Adipocyte (in vitro differentiated cells): Measurements from ENCODE around the gene EIF2S2.
"Not testable (repeated sequence)": the region's sequence is repeated elsewhere in the genome, so short reads cannot be mapped to it uniquely, and the experiment has no call there.

Experiments
- DNase-seq: peaks from one replicate; pipeline ENCODE4 v3.0.0-alpha.2; 2015; ENCODE audit warnings: low read depth
- H3K27me3 ChIP-seq: replicated peaks from 2 replicates; pipeline ENCODE4 v1.7.0; 2013; ENCODE audit warnings: mild to moderate bottlenecking, low read length, moderate library complexity; ENCODE audit not compliant: control insufficient read depth, insufficient read depth
- H3K36me3 ChIP-seq: 2 replicates; pipeline ENCODE4 v1.7.0; 2013; ENCODE audit warnings: low read length, mild to moderate bottlenecking, moderate library complexity; ENCODE audit not compliant: control insufficient read depth, insufficient read depth, severe bottlenecking
- H3K4me1 ChIP-seq: 2 replicates; pipeline ENCODE4 v1.7.0; 2013; ENCODE audit warnings: mild to moderate bottlenecking, low read length, moderate library complexity; ENCODE audit not compliant: control insufficient read depth, insufficient read depth
- H3K4me3 ChIP-seq: 2 replicates; pipeline ENCODE4 v1.7.0; 2013; ENCODE audit warnings: mild to moderate bottlenecking, low read length, moderate library complexity
- H3K9ac ChIP-seq: 2 replicates; pipeline ENCODE4 v1.7.0; 2013; ENCODE audit warnings: mild to moderate bottlenecking, low read length, moderate library complexity
- H3K9me3 ChIP-seq: 2 replicates; pipeline ENCODE4 v1.7.0; 2013; ENCODE audit warnings: mild to moderate bottlenecking, low read length, moderate library complexity; ENCODE audit not compliant: control insufficient read depth

Gene EIF2S2

DNA sequence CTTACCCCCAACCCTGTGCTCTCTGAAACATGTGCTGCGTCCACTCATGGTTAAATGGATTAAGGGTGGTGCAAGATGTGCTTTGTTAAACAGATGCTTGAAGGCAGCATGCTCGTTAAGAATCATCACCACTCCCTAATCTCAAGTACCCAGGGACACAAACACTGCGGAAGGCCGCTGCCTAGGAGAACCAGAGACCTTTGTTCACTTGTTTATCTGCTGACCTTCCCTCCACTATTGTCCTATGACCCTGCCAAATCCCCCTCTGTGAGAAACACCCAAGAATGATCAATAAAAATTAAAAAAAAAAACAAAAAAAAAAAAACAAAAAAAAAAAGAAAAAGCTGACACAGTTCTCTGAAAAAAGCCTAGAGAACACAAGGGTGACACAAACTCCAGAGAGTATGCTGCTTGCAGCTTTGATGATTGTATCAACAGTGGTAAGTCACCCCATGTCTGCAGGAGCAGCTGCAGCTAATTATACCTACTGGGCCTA lies 21.4 kb upstream of the EIF2S2 start:
- H3K9me3 ChIP-seq, H3K9ac ChIP-seq, DNase-seq, H3K36me3 ChIP-seq, H3K27me3 ChIP-seq, H3K4me3 ChIP-seq: not testable (repeated sequence)
- H3K4me1 ChIP-seq = peaks cover 12% of the 10 kb centered on the region

DNA sequence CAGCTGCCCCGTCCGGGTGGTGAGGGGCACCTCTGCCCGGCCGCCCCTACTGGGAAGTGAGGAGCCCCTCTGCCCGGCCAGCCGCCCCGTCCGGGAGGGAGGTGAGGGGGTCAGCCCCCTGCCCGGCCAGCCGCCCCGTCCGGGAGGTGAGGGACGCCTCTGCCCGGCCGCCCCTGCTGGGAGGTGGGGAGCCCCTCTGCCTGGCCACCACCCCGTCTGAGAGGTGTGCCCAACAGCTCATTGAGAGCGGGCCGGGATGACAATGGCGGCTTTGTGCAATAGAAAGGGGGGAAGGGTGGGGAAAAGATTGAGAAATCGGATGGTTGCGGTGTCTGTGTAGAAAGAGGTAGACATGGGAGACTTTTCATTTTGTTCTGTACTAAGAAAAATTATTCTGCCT lies 20.9 kb upstream of the EIF2S2 start:
- not testable (repeated sequence) for H3K9ac ChIP-seq, H3K4me3 ChIP-seq, DNase-seq, H3K27me3 ChIP-seq, H3K36me3 ChIP-seq, H3K9me3 ChIP-seq
- peaks cover 12% of the 10 kb centered on the region for H3K4me1 ChIP-seq

DNA sequence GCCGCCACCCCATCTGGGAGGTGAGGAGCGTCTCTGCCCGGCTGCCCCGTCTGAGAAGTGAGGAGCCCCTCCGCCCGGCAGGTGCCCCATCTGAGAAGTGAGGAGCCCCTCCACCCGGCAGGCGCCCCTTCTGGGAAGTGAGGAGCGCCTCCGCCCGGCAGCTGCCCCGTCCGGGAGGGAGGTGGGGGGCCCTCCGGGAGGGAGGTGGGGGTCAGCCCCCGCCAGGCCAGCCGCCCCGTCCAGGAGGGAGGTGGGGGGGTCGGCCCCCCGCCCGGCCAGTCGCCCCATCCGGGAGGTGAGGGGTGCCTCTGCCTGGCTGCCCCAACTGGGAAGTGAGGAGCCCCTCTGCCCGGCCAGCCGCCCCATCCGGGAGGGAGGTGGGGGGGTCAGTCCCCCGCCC lies 20.4 kb upstream of the EIF2S2 start:
- H3K4me3 ChIP-seq, H3K27me3 ChIP-seq, H3K9ac ChIP-seq, DNase-seq, H3K36me3 ChIP-seq, H3K9me3 ChIP-seq: not testable (repeated sequence)
- peaks cover 12% of the 10 kb centered on the region for H3K4me1 ChIP-seq

DNA sequence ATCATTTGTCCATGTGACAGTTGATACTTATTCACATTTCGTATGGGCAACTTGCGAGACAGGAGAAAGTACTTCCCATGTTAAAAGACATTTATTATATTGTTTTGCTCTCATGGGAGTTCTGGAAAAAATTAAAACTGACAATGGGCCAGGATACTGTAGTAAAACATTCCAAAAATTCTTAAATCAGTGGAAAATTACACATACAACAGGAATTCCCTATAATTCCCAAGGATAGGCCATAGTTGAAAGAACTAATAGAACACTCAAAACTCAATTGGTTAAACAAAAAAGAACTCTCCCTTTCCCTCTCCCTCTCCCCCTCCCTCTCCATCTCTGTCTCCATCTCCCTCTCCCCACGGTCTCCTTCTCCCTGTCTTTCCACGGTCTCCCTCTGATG lies 19.4 kb upstream of the EIF2S2 start:
- no peak for DNase-seq
- Histone ChIP-seq H3K9me3 (no peaks in the 10 kb centered on the region), H3K4me1 (peaks cover 12% of the 10 kb centered on the region), H3K9ac (peak overlapping the region; percentile 42), H3K36me3 (no peaks in the 10 kb centered on the region), H3K27me3 (no peaks in the 10 kb centered on the region), H3K4me3 (peak overlapping the region; percentile 44)

DNA sequence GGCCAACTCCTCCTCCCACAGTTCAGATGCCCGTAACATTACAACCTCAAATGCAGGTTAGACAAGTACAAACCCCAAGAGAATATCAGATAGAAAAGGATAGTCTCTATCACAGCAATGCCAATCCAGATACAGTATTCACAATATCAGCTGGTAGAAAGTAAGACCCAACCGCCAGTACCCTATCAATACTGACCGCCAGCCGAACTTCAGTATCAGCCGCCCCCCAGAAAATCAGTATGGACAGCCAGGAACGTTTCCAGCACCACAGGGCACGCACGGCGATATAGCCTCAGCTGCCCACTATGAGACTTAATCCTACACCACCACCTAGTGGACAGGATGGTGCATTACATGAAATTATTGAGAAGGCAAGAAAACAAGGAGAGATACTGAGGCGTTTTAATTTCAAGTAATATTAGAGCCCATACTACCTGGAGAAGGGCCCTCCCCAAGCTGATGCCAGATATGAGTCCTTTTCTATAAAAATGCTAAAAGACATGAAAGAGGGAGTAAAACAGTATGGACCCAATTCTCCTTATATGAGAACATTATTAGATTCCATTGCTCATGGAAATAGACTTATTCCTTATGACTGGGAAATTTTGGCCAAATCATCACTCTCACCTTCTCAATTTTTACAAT lies 17.6 kb upstream of the EIF2S2 start:
- Histone ChIP-seq H3K27me3 (no peaks in the 10 kb centered on the region), H3K36me3 (no peaks in the 10 kb centered on the region), H3K9me3 (no peaks in the 10 kb centered on the region), H3K9ac (no peak overlapping the region), H3K4me3 (peak overlapping the region; percentile 1), H3K4me1 (peaks cover 12% of the 10 kb centered on the region)
- peak; percentile 94 for DNase-seq

DNA sequence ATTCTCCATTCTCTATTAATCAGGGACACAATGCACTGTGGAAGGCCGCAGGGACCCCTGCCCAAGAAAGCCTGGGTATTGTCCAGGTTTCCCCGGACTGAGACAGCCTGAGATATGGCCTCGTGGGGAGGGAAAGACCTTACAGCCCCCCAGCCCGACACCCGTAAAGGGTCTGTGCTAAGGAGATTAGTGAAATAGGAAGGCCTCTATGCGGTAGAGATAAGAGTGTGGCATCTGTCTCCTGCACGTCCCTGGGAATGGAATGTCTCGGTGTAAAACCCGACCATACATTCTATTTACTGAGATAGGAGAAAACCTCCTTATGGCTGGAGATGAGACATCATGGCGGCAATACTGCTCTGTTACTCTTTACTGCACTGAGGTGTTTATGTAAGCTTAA lies 15.7 kb upstream of the EIF2S2 start:
- H3K27me3 ChIP-seq = no peaks in the 10 kb centered on the region
- no peak for DNase-seq
- no peaks in the 10 kb centered on the region for H3K9me3 ChIP-seq
- peaks cover 12% of the 10 kb centered on the region for H3K4me1 ChIP-seq
- H3K4me3 ChIP-seq = no peak overlapping the region
- no peaks in the 10 kb centered on the region for H3K36me3 ChIP-seq
- H3K9ac ChIP-seq = no peak overlapping the region

DNA sequence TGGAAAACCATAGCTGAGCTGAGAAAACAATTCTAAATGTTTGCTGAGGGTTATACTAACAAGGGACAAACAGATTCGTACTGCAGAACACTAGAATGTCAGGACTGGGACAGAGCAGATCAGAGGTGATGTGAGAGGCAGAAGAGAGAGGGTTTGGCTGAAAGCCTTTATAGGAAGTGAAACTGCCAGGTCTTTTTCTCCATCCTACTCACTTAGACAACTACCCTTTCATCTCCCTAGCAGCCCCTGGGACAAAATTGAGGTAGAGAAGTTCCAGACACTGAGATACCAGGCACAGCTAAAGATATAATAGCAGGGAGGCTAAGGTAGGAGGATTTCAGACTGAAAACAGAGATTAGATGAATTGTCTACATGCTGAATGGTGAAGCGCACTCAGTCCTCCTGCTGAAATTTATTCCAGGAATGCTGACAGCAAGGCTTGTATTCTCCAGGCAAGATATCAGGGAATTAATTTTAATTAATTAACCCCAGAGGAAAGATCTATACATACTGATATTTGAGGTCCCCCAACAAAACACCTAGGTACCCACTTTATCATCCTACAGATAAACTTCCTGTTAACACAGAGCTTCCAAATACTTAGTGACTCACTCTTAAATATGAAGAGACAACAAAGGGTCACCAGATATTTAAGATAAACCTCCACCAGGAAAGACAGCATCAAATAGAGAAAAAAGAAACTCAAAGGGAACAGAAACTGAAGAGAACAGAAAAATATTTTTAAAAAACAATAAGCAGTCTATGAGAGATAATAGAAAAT lies 12.6 kb upstream of the EIF2S2 start:
- Histone ChIP-seq H3K27me3 (peaks cover 3% of the 10 kb centered on the region), H3K36me3 (no peaks in the 10 kb centered on the region), H3K9me3 (no peaks in the 10 kb centered on the region), H3K9ac (no peak overlapping the region), H3K4me3 (no peak overlapping the region), H3K4me1 (peaks cover 3% of the 10 kb centered on the region)
- no peak for DNase-seq

DNA sequence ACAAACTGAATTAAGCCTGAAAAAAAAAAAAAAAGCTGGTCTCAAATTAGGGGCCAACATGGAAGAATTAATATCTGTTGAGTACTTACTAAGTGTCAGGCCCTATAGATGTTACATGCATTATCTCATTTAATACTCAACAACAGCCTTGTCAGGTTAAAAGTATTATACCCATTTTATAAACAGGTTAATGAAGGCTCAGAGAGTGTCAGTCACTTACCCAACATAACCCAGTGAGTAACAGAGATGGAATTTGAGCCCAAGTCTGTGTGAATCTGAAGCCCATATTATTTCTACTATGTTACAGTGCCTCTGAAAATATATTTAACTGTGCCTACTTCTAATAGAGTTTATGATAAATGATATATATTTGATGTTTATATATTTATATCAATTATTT lies 11.3 kb upstream of the EIF2S2 start:
- Histone ChIP-seq H3K4me1 (no peaks in the 10 kb centered on the region), H3K9ac (no peak overlapping the region), H3K9me3 (no peaks in the 10 kb centered on the region), H3K27me3 (peaks cover 3% of the 10 kb centered on the region), H3K36me3 (no peaks in the 10 kb centered on the region), H3K4me3 (no peak overlapping the region)
- DNase-seq = no peak

DNA sequence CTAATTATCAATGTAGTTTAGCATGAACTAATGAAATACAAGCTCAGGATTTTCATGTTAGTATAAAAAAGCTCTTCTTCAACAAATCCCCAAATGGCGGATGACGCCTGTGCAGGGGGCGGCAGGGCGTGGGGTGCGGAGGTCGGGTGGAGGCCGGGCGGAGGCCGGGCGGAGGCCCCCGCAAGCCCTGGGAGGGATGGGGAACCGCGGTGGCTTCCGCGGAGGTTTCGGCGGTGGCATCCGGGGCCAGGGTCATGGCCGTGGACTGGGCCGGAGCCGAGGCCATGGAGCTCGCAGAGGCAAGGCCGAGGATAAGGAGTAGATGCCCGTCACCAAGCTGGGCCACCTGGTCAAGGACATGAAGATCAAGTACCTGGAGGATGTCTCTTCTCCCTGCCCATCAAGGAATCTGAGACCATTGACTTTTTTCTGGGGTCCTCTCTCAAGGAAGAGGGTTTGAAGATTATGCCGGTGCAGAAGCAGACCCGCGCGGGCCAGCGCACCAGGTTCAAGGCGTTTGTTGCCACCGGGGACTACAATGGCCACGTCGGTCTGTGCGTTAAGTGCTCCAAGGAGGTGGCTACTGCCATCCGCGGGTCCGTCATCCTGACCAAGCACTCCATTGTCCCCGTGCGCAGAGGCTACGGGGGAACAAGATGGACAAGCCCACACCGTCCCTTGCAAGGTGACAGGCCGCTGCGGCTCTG lies 10.4 kb upstream of the EIF2S2 start:
- Histone ChIP-seq H3K36me3 (no peaks in the 10 kb centered on the region), H3K27me3 (peaks cover 3% of the 10 kb centered on the region), H3K9ac (no peak overlapping the region), H3K4me3 (no peak overlapping the region), H3K4me1 (no peaks in the 10 kb centered on the region), H3K9me3 (no peaks in the 10 kb centered on the region)
- no peak for DNase-seq

DNA sequence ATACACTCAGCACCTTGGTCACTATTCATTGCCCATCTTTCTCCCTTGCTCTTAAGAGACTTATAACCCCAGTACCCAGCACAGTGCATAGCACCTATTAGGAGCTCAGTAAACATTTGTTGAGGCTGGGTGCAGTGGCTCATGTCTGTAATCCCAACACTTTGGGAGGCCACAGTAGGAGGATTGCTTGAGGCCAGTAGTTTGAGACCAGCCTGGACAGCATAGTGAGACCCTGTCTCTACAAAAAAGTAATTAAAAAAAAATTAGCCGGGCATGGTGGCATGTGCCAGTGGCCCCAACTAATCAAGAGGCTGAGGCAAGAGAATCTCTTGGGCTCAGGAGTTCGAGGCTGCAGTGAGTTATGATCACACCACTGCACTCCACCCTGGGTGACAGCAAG lies 8.2 kb upstream of the EIF2S2 start:
- no peak overlapping the region for H3K4me3 ChIP-seq

DNA sequence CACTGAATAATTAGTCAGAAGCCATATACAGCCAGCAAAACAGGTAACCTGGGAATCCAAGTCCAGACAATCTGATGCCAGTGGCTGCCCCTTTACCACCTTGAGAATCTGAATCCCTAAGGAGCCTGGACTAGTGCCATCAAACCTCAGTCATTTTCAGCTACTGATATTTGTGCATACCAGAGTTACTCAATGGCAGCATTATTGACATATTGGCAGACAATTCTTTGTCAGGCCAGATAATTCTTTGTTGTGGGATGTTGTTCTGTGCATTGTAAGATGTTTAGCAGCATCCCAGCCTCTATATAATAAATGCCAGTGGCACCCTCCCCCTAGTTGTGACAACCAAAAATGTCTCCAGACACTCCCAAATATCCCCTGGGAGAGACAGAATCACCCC lies 3.2 kb upstream of the EIF2S2 start:
- no peak for DNase-seq
- Histone ChIP-seq H3K36me3 (no peaks in the 10 kb centered on the region), H3K9ac (no peak overlapping the region), H3K4me3 (no peak overlapping the region), H3K27me3 (peaks cover 3% of the 10 kb centered on the region), H3K9me3 (no peaks in the 10 kb centered on the region), H3K4me1 (peaks cover 5% of the 10 kb centered on the region)

More for the DNA sequence above, 8.2 kb upstream of the EIF2S2 start:
- no peak for DNase-seq
- Histone ChIP-seq H3K9ac (no peak overlapping the region), H3K36me3 (no peaks in the 10 kb centered on the region), H3K4me1 (no peaks in the 10 kb centered on the region), H3K27me3 (peaks cover 3% of the 10 kb centered on the region), H3K9me3 (no peaks in the 10 kb centered on the region)
